GM18517 (cell line): Measurements from ENCODE around the gene SLIT3.

ENCODE experiments used
- ATAC-seq: cut with Tn5 transposase; IDR thresholded peaks from one replicate; pipeline ENCODE4 v1.9.1; 2021; ENCODE audit warnings: mild to moderate bottlenecking, moderate library complexity; ENCODE audit not compliant: unreplicated experiment

The SLIT3 gene

GRCh38 chr5:169272111-169272510, 28.8 kb downstream of the SLIT3 start:
- no peak for ATAC-seq

DNA sequence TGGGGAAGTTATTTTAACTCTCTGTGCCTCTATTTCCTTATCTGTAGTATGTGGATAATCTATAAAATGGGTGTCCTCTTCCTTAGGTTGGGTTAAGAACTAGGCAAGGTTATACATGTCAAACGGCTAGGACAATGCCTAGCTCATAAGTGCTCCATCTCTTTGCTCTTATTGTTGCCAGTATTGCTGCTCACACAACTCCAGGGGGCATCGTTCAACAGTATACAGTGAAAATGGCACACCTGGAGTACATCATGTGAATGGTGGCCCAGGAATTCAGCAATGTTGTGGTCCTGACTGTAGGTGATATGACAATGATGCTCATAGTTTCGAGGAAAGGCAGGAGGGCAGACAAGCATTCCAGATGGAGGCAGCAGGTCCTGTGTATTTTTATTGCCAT, 30.1 kb downstream of the SLIT3 start:
- no peak for ATAC-seq

GRCh38 chr5:169268019-169268418, 32.9 kb downstream of the SLIT3 start:
- ATAC-seq = no peak

- no peak for ATAC-seq
These were observed 35.1 kb downstream of the SLIT3 start for GRCh38 chr5:169265888-169266287.

DNA sequence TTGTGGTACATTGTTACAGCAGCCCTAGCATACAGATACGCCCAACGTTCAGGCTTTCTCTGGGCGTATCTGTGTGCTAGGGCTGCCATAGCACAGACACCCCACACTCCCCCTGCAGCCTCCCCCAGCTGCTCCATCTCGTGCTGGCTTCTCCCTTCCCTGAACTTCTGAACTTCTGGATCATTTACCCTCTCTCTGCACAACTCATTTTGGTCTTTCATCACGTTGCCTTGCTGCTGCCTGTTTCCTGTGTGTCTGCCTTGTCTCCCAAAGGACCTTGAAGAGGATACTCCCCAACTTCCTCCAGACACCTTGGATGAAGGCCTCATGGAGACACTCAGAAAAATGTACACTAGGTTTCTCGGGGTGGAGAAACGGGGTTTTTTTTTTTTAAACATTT, 37.3 kb downstream of the SLIT3 start:
- no peak for ATAC-seq

DNA sequence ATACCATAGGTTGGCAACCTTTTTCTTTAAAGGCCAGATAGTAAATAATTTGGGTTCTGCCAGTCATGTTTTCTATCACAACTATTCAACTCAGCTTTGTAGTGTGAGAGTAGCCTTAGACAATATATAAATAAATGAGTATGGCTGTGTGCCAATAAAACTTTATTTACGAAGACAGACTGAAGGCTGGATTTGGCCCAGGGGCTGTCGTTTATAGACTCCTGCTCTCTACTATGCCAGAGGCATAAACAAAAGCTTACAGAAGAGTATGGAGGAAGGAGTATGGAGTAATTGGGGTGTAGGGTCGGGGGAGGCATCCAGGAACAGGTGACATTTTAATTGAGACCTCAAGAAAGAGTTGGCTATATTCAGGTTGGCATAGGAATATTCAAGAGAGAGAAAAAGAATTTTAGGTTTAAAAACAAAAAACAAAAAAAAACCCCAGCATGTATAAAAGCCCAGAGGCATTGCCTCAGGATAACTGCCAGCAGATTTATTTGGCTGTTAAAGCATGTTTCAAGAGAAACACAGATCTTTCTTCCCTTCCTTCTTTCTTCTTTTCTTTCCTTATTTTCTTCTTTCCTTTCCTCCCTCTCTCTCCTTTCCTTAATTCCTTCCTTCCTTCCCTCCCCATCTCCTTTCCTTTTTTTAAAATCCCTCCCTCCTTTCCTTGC, 39.9 kb downstream of the SLIT3 start:
- no peak for ATAC-seq

- ATAC-seq = no peak
These were observed 42.5 kb downstream of the SLIT3 start for GRCh38 chr5:169258372-169259000.

DNA sequence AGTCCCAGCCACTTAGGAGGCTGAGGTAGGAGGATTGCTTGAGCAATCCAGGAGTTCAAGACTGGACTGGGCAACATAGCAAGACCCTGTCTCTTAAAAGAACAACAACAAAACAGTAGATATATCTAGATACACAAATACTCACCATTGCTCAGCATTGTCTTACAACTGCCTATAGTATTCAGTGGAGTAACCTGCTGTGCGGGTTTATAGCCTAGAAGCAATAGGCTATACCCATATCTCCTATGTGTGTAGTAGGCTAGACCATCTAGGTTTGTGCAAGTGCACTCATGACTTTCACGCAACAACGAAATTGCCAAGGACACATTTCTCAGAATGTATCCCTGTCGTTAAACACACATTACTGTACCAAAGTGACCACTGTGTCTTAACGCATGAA, 44.7 kb downstream of the SLIT3 start:
- ATAC-seq = no peak

DNA sequence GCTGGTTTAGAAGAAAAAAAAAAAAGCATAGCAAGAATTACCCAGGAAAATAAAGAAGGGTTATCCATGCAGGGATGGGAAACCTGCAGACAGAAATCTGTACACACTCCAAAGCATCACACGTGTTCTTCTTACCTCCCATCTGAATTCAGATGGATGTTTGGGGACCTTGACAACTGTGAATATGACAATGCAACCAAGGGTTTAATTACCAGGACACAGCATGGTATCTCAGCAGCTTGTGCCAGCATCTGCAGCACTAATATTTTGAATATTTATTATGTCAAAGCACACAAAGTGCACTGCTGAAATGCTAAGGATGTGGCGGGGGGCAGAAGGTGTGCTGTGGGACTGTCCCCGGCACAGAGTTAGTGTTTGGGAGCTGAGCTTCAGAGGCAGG, 47.9 kb downstream of the SLIT3 start:
- no peak for ATAC-seq

DNA sequence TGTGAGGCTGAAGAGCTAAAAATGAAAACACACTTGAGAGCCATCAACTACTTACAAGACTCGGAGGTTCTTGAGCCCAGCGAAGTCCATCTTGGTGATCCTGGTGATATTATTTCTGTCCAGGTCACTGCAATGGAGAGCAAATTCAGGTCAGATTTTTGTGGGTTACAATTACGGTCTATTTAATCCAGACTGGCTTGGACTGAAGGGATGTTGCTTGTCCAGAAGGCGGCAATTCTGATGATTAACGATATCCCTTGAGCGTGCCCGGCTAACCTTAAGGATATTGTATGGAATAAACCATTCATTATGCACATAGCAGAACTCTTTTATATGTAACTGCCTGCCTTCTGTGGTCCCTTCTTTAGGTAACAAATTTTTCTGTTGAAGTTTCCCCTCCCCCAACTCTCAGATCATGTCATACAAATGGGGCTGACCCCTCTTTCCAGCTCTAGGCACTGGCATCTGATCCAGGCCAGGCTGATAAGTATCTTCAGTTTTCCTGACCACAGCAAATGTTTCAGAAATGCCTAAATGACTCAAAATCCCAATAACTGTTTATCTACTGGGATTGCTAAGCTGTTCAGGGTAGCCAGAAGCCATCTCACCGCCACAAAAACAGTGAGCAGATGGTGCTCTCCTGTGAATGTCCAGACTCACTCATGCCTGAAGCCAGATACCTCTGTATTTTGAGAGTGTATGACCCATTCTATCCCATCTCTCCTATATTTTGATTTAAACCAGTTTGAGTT, 49.4 kb downstream of the SLIT3 start:
- ATAC-seq = no peak

DNA sequence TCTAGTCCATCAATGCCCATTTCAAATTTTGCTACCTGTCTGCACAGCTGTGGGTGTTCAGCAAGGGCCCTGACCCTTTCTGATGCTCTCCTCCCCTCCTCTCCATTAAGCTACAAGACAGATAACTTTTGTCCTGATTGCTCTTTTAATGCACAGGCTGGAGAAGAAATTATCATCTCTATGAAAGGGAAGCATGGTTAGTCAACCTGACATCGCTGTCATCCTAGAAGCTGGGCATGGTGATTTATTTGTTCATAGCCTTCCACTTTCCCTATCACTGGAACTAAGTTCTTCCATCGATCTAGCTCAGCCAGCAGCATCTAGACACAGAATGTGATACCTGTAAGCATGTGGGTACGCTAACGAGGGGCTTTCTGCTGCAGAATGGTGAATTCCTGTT, 50.1 kb downstream of the SLIT3 start:
- ATAC-seq = no peak

DNA sequence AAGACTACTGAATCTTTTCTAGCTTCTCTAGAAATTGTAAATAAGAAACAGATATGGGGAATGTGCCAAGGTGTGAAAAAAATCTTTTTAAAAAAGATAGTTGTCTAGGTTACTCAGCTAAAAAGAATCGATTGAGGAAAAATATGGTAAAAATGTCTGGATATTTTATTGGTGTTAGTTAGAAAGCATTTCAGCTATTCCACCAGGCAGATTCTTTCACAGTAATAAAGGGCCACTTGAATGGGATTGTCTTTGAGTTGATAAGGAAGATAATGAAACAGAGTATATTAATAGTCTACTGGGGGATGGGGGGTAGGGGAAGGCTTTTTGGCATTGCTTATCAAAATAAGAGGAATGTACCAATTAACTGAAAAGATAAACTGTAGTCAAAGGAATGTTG, 51.9 kb downstream of the SLIT3 start:
- no peak for ATAC-seq

DNA sequence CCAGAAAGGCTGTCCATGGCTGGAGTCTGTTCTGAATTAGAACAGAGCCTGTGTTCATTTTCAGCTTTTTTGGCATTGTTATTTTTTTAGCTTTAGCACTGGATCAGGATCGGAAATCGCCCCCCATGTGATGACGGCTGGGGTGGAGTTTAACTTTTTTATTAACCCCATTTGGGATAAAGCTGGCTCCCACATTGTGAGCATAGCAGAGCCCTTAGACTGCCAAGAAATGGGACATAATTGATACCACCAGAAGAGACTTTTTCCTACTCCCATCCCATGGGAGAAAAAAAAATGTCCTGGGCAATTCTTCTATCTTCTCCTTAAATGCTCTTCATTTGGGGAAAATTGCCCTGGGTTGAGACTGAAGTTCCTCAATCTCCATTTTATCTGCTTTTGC, 52.4 kb downstream of the SLIT3 start:
- ATAC-seq = no peak

- no peak for ATAC-seq
These were observed 56.1 kb downstream of the SLIT3 start for GRCh38 chr5:169244812-169245211.

GRCh38 chr5:169243651-169244422, 57.1 kb downstream of the SLIT3 start:
- ATAC-seq = no peak

- ATAC-seq = no peak
These were observed 58.1 kb downstream of the SLIT3 start for GRCh38 chr5:169242849-169243186.

- ATAC-seq = no peak
These were observed 58.6 kb downstream of the SLIT3 start for GRCh38 chr5:169242175-169242848.

GRCh38 chr5:169229342-169229892, 71.5 kb downstream of the SLIT3 start:
- no peak for ATAC-seq

- ATAC-seq = no peak
These were observed 74.0 kb downstream of the SLIT3 start for GRCh38 chr5:169226895-169227294.

- ATAC-seq = no peak
These were observed 75.0 kb downstream of the SLIT3 start for GRCh38 chr5:169225830-169226356.

DNA sequence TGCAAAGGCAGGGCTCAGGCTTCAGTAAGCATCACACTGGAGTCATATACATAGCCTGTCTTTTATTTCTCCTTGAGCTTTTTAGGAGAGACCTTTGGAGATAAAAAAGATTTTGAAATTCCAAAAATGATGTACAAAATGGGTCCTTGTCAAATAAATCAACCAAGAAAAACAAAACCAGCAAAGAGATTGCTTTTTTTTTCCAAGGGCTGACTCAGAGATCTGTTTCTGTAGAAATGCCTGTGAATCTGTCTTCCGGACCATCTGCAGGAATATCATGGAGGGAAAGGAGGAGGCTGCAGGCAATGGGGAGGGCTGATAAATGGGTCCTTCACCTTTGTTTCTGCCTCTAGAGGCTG, 77.4 kb downstream of the SLIT3 start:
- no peak for ATAC-seq
